ENCODE measurements around the gene PKMYT1.

PKMYT1 gene

GRCh38 chr16:2980227-2981176, at the start of gene PKMYT1:
Gene PKMYT1 (minus strand): TSS chr16:2980446. CDS start chr16:2979657, 789 bp downstream.
- DNase-seq (ENCODE audit: low read depth), result peak; percentile 57

DNA sequence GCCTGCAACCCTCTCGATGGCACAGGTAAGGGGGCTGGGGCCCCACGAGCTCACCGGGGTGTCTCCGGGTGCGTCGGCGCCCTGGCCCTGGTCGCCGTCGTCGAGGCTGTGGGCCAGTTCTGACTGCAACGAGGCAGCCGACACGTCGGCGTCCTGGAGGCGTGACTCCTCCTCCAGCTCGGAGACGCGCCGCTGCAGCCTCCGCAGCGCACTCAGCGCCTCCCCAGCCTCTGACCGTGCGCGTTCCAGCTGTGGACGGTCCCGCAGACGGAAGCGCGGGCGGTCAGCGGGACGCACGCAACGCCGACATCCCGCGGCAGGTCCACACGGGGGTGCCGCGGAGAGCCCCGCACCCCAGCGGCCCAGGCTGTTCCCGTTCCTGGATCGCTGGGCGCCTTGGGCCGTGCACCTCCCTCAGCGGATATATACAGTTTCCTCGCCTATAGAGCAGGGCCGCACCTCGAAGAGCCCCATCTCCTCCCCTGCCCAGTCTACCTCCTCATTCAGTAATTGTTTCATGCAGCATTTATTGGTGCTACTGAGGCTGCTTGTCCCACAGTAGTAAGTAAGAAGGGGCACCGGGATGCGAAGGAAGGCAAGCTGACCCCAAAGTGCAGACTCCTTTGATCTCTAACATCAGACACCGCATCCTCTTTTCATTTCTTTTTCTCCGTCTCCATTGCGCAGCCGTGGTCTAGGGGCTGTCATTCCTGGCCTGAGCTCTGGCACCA, 49.4 kb upstream of the PKMYT1 start:
- DNase-seq (ENCODE audit: low read depth), result peak; percentile 24

DNA sequence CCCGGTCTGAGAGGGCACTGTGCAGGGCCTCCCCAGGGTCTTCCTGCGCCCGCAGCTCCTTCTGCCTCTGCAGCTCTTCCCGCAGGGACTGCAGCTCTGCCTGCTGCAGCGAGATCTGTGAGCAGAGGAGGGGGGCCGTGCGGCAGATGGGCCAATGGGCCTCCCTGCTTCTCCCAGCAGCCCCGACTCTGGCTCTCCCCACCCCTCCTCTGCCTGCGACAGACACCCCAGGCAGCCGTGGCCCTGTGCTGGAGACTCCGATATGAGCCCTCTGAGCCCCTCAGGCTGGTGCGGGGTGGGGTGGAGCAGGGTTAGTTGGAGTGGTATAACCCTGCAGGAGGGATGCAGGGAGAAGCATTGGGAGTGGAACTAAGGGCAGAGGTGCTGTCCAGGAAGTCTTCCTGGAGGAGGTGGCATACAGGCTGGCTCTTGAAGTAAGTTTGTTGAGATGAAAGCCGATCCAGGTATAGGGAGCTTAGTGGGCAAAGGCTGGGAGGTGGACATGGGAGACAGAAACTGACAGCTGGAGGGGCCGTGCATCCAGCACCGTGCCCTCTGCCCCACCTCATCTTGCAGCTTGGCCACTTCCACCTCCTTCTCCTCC, 48.6 kb upstream of the PKMYT1 start:
- DNase-seq (ENCODE audit: low read depth), result no peak

GRCh38 chr16:3027983-3028715, 47.9 kb upstream of the PKMYT1 start:
- DNase-seq (ENCODE audit: low read depth), result peak; percentile 59

DNA sequence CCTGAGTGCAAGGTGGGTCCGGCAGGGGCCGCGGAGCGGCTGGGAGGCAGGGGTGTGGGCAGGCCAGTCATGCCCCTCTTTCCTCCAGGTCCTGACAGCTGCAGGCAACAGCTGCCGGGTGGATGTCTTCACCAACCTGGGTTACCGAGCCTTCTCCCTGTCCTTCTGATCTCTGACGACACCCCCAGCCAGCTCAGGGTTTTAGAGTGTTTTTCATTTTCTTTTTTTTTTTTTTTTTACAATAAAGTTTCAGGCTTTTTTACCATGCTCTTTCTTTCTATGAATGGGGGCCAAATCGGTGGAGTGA, 47.2 kb upstream of the PKMYT1 start:
- no peak for DNase-seq (ENCODE audit: low read depth)

DNA sequence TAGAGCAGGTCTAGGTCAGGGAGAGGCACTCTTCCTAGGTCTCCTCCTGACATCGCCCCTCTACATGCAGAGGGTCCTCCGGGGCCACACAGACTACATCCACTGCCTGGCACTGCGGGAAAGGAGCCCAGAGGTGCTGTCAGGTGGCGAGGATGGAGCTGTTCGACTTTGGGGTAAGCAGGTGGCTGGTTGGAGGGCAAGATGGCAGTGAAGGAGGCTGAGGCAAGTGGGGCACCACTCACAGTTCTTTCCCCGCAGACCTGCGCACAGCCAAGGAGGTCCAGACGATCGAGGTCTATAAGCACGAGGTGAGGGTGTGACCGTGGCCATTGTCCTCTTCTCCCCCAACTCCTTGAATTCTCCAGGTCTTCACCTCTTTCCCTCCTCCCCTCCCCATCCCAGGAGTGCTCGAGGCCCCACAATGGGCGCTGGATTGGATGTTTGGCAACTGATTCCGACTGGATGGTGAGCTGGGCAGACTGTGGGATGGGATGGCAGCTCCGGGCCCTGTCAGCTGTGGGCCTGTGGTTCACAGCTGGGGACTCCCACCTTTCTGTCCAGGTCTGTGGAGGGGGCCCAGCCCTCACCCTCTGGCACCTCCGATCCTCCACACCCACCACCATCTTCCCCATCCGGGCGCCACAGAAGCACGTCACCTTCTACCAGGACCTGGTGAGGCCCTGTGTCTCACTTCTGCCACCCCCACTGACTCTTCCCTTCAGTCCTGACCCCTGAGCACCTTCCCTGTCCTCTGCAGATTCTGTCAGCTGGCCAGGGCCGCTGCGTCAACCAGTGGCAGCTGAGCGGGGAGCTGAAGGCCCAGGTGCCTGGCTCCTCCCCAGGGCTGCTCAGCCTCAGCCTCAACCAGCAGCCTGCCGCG, 46.6 kb upstream of the PKMYT1 start:
- DNase-seq (ENCODE audit: low read depth), result no peak

- DNase-seq (ENCODE audit: low read depth), result no peak
These were observed 45.7 kb upstream of the PKMYT1 start for GRCh38 chr16:3026003-3026378.

GRCh38 chr16:3025032-3026002, 45.1 kb upstream of the PKMYT1 start:
- DNase-seq (ENCODE audit: low read depth), result no peak

- DNase-seq (ENCODE audit: low read depth), result peak; percentile 97
These were observed 43.6 kb upstream of the PKMYT1 start, which contains the start of the genes HCFC1R1 and THOC6 for GRCh38 chr16:3023669-3024478. Gene HCFC1R1 (minus strand): TSS chr16:3023942. CDS start chr16:3023941, 1 bp downstream. Gene THOC6 (plus strand): TSS chr16:3024035. CDS start chr16:3024327, 292 bp downstream.

DNA sequence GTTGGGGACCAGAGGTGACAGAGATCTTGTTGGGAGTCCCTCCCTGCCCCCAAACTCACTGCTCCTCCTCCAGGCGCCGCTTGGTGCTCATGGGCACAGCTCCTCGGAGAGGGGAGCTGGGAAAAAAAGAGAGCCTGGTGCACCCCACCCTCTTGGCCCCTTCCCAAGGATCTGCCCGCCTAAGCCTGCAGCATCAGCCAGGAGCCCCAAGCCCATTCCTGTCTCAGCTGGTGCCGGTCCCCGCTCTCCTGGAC, 43.1 kb upstream of the PKMYT1 start:
- DNase-seq (ENCODE audit: low read depth), result peak; percentile 60

DNA sequence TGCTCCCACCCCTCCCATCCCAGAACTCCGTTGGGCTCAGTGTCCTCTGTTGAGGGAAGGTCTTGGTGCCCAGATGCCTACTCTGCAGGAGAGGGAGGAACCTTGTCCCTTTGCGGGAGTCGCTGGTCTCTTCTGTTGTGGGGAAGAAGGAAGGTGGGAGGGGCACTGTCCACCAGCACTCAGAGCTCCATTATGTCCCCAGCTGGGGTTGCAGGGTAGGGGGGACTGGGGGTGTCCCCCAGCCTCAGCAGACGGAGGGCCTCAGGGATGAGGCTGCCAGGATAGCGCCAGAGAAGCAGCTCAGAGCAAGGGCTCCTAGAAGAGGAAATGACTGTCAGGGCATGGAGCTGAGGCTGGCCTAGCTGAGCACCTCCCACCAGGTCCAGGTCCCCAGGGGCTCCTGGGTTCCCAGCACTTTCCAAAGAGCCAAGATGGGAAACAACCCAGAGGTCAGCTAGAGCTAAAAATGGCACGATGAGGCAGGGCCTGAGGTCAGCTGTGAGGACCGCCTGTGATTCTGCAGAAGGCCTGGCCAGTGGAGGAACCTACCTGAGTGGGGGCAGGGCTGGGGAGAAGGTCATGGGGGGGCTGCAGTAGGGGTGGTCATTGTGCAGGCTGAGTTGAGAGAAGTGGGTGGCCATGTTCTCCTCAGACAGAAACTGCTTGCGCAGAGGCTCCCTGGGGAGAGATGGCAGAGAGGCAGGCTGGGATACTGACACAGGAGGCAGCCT, 42.6 kb upstream of the PKMYT1 start:
- no peak for DNase-seq (ENCODE audit: low read depth)

DNA sequence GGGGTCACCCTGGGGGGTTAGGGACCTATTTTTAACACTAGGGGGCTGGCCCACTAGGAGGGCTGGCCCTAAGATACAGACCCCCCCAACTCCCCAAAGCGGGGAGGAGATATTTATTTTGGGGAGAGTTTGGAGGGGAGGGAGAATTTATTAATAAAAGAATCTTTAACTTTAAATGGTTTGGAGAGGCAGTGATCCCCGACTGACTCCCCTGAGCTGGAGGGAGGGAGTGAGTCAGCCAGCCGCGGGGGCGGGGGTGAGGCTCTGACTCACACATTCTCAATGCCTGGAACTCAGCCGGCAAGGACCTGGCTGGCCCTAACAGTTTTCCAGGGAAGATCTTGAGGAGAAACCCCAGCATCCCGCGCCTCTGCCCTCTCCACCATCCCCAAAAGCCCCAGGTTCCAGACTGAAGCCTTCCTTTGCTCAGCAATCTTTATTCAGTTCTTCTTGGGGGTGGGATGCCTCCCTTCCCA, 42.0 kb upstream of the PKMYT1 start:
- DNase-seq (ENCODE audit: low read depth), result peak; percentile 95

DNA sequence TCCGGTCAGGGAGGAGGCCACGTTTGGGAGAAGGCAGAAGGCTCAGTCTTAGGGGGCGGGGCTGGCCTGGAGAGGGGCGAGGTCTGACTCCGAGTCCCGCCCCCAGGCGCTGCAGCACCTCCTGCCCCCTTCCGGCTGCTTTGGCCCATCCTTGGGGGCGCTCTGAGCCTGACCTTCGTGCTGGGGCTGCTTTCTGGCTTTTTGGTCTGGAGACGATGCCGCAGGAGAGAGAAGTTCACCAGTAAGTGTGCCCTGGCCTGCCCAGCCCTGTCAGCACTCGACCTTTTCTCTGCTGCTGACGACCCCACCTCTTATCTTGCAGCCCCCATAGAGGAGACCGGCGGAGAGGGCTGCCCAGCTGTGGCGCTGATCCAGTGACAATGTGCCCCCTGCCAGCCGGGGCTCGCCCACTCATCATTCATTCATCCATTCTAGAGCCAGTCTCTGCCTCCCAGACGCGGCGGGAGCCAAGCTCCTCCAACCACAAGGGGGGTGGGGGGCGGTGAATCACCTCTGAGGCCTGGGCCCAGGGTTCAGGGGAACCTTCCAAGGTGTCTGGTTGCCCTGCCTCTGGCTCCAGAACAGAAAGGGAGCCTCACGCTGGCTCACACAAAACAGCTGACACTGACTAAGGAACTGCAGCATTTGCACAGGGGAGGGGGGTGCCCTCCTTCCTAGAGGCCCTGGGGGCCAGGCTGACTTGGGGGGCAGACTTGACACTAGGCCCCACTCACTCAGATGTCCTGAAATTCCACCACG, 41.4 kb upstream of the PKMYT1 start:
- peak; percentile 94 for DNase-seq (ENCODE audit: low read depth)

DNA sequence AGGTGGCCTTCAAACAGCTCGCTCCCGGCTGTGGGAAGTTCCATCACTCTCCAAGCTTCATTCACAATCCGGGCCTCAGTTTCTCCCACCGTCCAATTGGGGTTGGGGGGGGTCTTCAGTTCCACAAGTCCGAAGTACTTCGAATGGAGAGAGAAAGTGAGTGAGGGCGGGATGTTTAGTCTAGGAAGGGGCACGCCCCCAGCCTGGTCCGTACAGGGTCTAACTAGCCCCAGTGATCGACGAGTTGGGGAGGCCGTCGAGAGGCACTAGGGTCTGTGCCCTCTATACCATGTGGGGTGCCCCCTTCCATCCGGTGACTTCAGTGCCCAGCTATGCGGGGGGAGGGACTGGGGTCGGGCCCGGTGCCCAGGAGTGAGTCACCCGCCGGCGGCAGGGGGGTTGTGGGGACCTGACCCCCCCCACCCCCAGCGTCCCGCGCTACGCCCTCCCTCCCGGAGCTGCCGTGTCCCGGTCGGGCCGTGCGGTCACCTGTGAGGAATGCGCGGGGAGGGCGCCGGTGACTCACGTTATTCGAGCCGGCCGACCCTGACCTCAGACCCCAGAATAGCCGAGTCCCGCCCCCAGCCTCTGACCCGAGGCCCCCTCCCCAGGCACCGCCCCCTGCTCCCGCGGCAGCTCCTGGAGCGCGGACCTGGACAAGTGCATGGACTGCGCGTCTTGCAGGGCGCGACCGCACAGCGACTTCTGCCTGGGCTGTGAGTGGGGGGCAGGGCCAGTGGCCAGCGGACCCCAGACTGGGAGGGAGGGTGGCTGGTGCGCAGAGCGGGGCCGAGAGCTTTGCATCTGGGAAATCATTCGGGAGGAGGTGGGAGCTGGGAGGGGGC, 40.6 kb upstream of the PKMYT1 start:
- DNase-seq (ENCODE audit: low read depth), result peak; percentile 84

- peak; percentile 51 for DNase-seq (ENCODE audit: low read depth)
These were observed 40.0 kb upstream of the PKMYT1 start, which contains the start of gene TNFRSF12A for GRCh38 chr16:3020247-3020603. Gene TNFRSF12A (plus strand): TSS chr16:3020368. CDS start chr16:3020398, 30 bp downstream.

DNA sequence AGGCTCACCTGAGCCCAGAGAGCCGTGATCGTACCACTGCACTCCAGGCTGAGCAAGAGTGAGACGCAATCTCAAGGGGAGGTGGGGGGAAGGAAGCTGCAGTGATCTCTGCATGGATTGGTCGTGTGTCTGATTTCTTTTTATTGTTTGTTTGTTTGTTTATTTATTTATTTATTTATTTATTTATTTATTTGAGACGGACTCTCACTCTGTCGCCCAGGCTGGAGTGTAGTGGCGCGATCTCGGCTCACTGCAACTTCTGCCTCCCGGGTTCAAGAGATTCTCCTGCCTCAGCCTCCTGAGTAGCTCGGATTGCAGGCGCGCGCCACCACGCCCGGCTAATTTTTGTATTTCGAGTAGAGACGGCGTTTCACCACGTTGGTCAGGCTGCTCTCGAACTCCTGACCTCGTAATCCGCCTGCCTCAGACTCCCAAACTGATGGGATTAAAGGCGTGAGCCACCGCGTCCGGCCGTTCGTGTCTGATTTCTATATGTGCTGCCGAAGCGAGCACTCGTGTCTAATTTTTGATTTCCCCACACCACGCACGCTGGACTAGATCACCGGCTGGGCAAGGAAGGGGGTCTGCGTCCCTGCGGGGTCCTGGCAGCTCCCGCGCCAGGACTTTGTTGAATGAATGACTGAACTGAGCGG, 39.5 kb upstream of the PKMYT1 start:
- no peak for DNase-seq (ENCODE audit: low read depth)
